HG03064 (cell line): ENCODE results near the gene DPP8.
"Not testable (repeated sequence)": the region's sequence is repeated elsewhere in the genome, so short reads cannot be mapped to it uniquely, and the experiment has no call there.

Experiments used
- ATAC-seq: cut with Tn5 transposase; IDR thresholded peaks from one replicate; pipeline ENCODE4 v1.9.1; 2021; ENCODE audit warnings: low read depth; ENCODE audit not compliant: unreplicated experiment

The DPP8 gene

GRCh38 chr15:65516997-65517865, at the start of gene DPP8:
TSS of gene DPP8 (minus strand) at chr15:65517689. CDS start at chr15:65512553, 5,136 bp downstream.
- peak; percentile 94 for ATAC-seq

GRCh38 chr15:65561934-65562333, 44.4 kb upstream of the DPP8 start:
- ATAC-seq, result no peak

GRCh38 chr15:65559941-65560340, 42.5 kb upstream of the DPP8 start:
- no peak for ATAC-seq

- ATAC-seq, result no peak
These were observed 41.7 kb upstream of the DPP8 start for GRCh38 chr15:65558997-65559760.

- ATAC-seq, result no peak
These were observed 40.8 kb upstream of the DPP8 start for GRCh38 chr15:65558336-65558735.

GRCh38 chr15:65556622-65557021, 39.1 kb upstream of the DPP8 start:
- ATAC-seq, result no peak

- no peak for ATAC-seq
These were observed 36.2 kb upstream of the DPP8 start for GRCh38 chr15:65553691-65554090.

- ATAC-seq, result not testable (repeated sequence)
These were observed 35.4 kb upstream of the DPP8 start for GRCh38 chr15:65552851-65553250.

GRCh38 chr15:65551183-65551582, 33.7 kb upstream of the DPP8 start:
- no peak for ATAC-seq

- no peak for ATAC-seq
These were observed 33.2 kb upstream of the DPP8 start for GRCh38 chr15:65550681-65551098.

- not testable (repeated sequence) for ATAC-seq
These were observed 31.8 kb upstream of the DPP8 start for GRCh38 chr15:65549288-65549687.

GRCh38 chr15:65547841-65548240, 30.4 kb upstream of the DPP8 start:
- no peak for ATAC-seq

GRCh38 chr15:65541231-65541820, 23.8 kb upstream of the DPP8 start:
- no peak for ATAC-seq

- ATAC-seq, result no peak
These were observed 22.8 kb upstream of the DPP8 start for GRCh38 chr15:65540314-65540713.

- ATAC-seq, result no peak
These were observed 17.7 kb upstream of the DPP8 start for GRCh38 chr15:65535192-65535591.

- no peak for ATAC-seq
These were observed 15.7 kb upstream of the DPP8 start for GRCh38 chr15:65533057-65533756.

GRCh38 chr15:65532738-65533051, 15.2 kb upstream of the DPP8 start:
- no peak for ATAC-seq

GRCh38 chr15:65530318-65531111, 13.0 kb upstream of the DPP8 start, which contains the start of gene HACD3:
TSS of gene HACD3 (plus strand) at chr15:65530463. CDS start at chr15:65530632, 169 bp downstream.
- no peak for ATAC-seq

GRCh38 chr15:65529762-65530317, 12.4 kb upstream of the DPP8 start:
- ATAC-seq, result no peak
